SK-N-MC (cell line): ENCODE results near the gene SLC24A1.

ENCODE experiments used
- DNase-seq: peaks from one replicate; pipeline ENCODE4 v3.0.0-alpha.2; 2011; ENCODE audit warnings: low read depth, low spot score
- H3K27ac ChIP-seq: fragments of 200-600 bp; sonication (generic); 2 replicates; pipeline ENCODE4 v1.5.1; 2016; ENCODE audit warnings: mixed run types
- H3K36me3 ChIP-seq: fragments of 200-600 bp; sonication (generic); 2 replicates; pipeline ENCODE4 v1.6.1; 2017; ENCODE audit warnings: antibody characterized with exemption, low read length, mixed read lengths; ENCODE audit not compliant: insufficient read depth
- H3K4me3 ChIP-seq: fragments of 200-600 bp; sonication (generic); 2 replicates; pipeline ENCODE4 v1.5.1; 2016
- H3K9ac ChIP-seq: fragments of 200-600 bp; sonication (generic); 2 replicates; pipeline ENCODE4 v1.8.0; 2017; ENCODE audit warnings: mixed run types, mixed read lengths; ENCODE audit not compliant: insufficient read length
- H3K9me3 ChIP-seq: fragments of 200-600 bp; sonication (generic); 2 replicates; pipeline ENCODE4 v1.6.1; 2017; ENCODE audit warnings: low read depth, mild to moderate bottlenecking, antibody characterized with exemption, low read length, moderate library complexity, mixed read lengths
- EZH2 ChIP-seq: fragments of 200-600 bp; sonication (generic); IDR thresholded peaks from one replicate; pipeline ENCODE4 v1.6.1; 2017; ENCODE audit warnings: antibody characterized with exemption
- FOXP2 ChIP-seq: optimal IDR thresholded peaks from 2 replicates; pipeline ENCODE3; 2011; ENCODE audit warnings: mild to moderate bottlenecking, moderate library complexity; ENCODE audit not compliant: insufficient read depth; ENCODE audit errors: extremely low read length, control extremely low read depth
- POLR2AphosphoS5 ChIP-seq: IDR thresholded peaks from 2 replicates; pipeline ENCODE4 v1.6.1; 2012; ENCODE audit warnings: mild to moderate bottlenecking, low read depth, low read length, borderline replicate concordance

The SLC24A1 gene

GRCh38 chr15:65676123-65676522 is 54.4 kb downstream of the SLC24A1 start:
- Histone ChIP-seq H3K9ac (no peak overlapping the region), H3K27ac (no peak overlapping the region), H3K9me3 (no peaks in the 10 kb centered on the region), H3K4me3 (no peak overlapping the region), H3K36me3 (peaks cover 1% of the 10 kb centered on the region; the same call in 1 of the 2 replicates)
- no peak for TF ChIP-seq FOXP2
- TF ChIP-seq POLR2AphosphoS5, result no peak
- no peak for TF ChIP-seq EZH2
- no peak for DNase-seq

GRCh38 chr15:65680544-65680943 is 58.8 kb downstream of the SLC24A1 start:
- Histone ChIP-seq H3K4me3 (no peak overlapping the region), H3K36me3 (no peaks in the 10 kb centered on the region), H3K9ac (no peak overlapping the region), H3K9me3 (no peaks in the 10 kb centered on the region), H3K27ac (no peak overlapping the region)
- DNase-seq, result no peak
- TF ChIP-seq POLR2AphosphoS5 (no peak), EZH2 (no peak), FOXP2 (no peak)

GRCh38 chr15:65682404-65682911 is 60.7 kb downstream of the SLC24A1 start:
- no peak for DNase-seq
- H3K36me3 ChIP-seq, result no peaks in the 10 kb centered on the region; the same call in 1 of the 2 replicates
- TF ChIP-seq EZH2 (no peak), FOXP2 (no peak), POLR2AphosphoS5 (no peak)
- H3K27ac ChIP-seq, result no peak overlapping the region
- no peaks in the 10 kb centered on the region for H3K9me3 ChIP-seq
- H3K9ac ChIP-seq, result no peak overlapping the region
- H3K4me3 ChIP-seq, result no peak overlapping the region

GRCh38 chr15:65688462-65688861 is 66.7 kb downstream of the SLC24A1 start:
- no peak overlapping the region for H3K4me3 ChIP-seq
- no peak overlapping the region for H3K27ac ChIP-seq
- H3K9me3 ChIP-seq, result no peaks in the 10 kb centered on the region
- no peak for DNase-seq
- H3K36me3 ChIP-seq, result peaks cover 28% of the 10 kb centered on the region
- H3K9ac ChIP-seq, result no peak overlapping the region
- no peak for TF ChIP-seq EZH2
- no peak for TF ChIP-seq POLR2AphosphoS5

GRCh38 chr15:65690173-65690572 is 68.4 kb downstream of the SLC24A1 start:
- peaks cover 28% of the 10 kb centered on the region for H3K36me3 ChIP-seq
- no peak overlapping the region for H3K27ac ChIP-seq
- H3K4me3 ChIP-seq, result no peak overlapping the region
- H3K9me3 ChIP-seq, result no peaks in the 10 kb centered on the region
- TF ChIP-seq POLR2AphosphoS5 (no peak), FOXP2 (no peak), EZH2 (no peak)
- DNase-seq, result no peak
- no peak overlapping the region for H3K9ac ChIP-seq

- DNase-seq, result no peak
- Histone ChIP-seq H3K27ac (no peak overlapping the region), H3K9me3 (no peaks in the 10 kb centered on the region), H3K36me3 (peaks cover 28% of the 10 kb centered on the region), H3K4me3 (no peak overlapping the region), H3K9ac (no peak overlapping the region)
- no peak for TF ChIP-seq POLR2AphosphoS5
- no peak for TF ChIP-seq EZH2
- TF ChIP-seq FOXP2, result no peak
These were observed 69.0 kb downstream of the SLC24A1 start for GRCh38 chr15:65690778-65691177.

- TF ChIP-seq POLR2AphosphoS5 (no peak), FOXP2 (no peak), EZH2 (no peak)
- Histone ChIP-seq H3K9me3 (no peaks in the 10 kb centered on the region), H3K9ac (no peak overlapping the region), H3K27ac (no peak overlapping the region), H3K36me3 (peaks cover 18% of the 10 kb centered on the region), H3K4me3 (no peak overlapping the region)
- no peak for DNase-seq
These were observed 73.3 kb downstream of the SLC24A1 start for GRCh38 chr15:65695081-65695480.
